ENCODE results near the gene PDE6D.

Gene PDE6D

GRCh38 chr2:231780909-231781797 is at the start of gene PDE6D:
Gene PDE6D, minus strand, starts transcription at chr2:231781282. Its CDS starts 168 bp downstream, at chr2:231781114.
- DNase-seq: peak; percentile 89

- no peak for DNase-seq
Observed at GRCh38 chr2:231821908-231822307, 40.8 kb upstream of the PDE6D start.

GRCh38 chr2:231820786-231821303 is 39.8 kb upstream of the PDE6D start:
- no peak for DNase-seq

- DNase-seq: no peak
Observed at GRCh38 chr2:231819447-231820042, 38.5 kb upstream of the PDE6D start.

- no peak for DNase-seq
Observed at GRCh38 chr2:231816327-231817026, 35.4 kb upstream of the PDE6D start.

- no peak for DNase-seq
Observed at GRCh38 chr2:231810905-231811304, 29.8 kb upstream of the PDE6D start.

- no peak for DNase-seq
Observed at GRCh38 chr2:231807020-231807419, 25.9 kb upstream of the PDE6D start.

- no peak for DNase-seq
Observed at GRCh38 chr2:231803501-231804138, 22.5 kb upstream of the PDE6D start.

- DNase-seq: no peak
Observed at GRCh38 chr2:231800493-231801091, 19.5 kb upstream of the PDE6D start.

- no peak for DNase-seq
Observed at GRCh38 chr2:231795525-231796327, 14.6 kb upstream of the PDE6D start.

GRCh38 chr2:231794383-231794782 is 13.3 kb upstream of the PDE6D start:
- no peak for DNase-seq

- no peak for DNase-seq
Observed at GRCh38 chr2:231791107-231791506, 10.0 kb upstream of the PDE6D start.

GRCh38 chr2:231786917-231787292 is 5.8 kb upstream of the PDE6D start:
- DNase-seq: no peak

GRCh38 chr2:231786177-231786916 is 5.3 kb upstream of the PDE6D start, which contains the start of gene COPS7B:
Gene COPS7B, plus strand, starts transcription at chr2:231786445. Its CDS starts 2,126 bp downstream, at chr2:231788571.
- peak; percentile 71 for DNase-seq

GRCh38 chr2:231785822-231786176 is 4.7 kb upstream of the PDE6D start:
- DNase-seq: no peak

- DNase-seq: no peak
Observed at GRCh38 chr2:231785413-231785812, 4.3 kb upstream of the PDE6D start.

GRCh38 chr2:231781798-231782726 is 980 bp upstream of the PDE6D start:
- no peak for DNase-seq

GRCh38 chr2:231780123-231780908 is 766 bp downstream of the PDE6D start:
- no peak for DNase-seq
